ENCODE measurements around the gene CAPNS1.

- TF ChIP-seq ARNT (IDR thresholded peaks at IDR 0.05) (no peak), HDGF (IDR thresholded peaks at IDR 0.05; ENCODE audit: borderline replicate concordance) (no peak), BHLHE40 (IDR thresholded peaks at IDR 0.05; ENCODE audit: borderline replicate concordance) (no peak), FOXM1 (IDR thresholded peaks at IDR 0.05; ENCODE audit: borderline replicate concordance) (no peak), FOXK2 (IDR thresholded peaks at IDR 0.05) (no peak), FOXA1 (IDR thresholded peaks at IDR 0.05) (no peak), CTBP1 (IDR thresholded peaks at IDR 0.05; ENCODE audit: borderline replicate concordance) (no peak), SP1 (IDR thresholded peaks at IDR 0.05) (no peak), ZNF384 (IDR thresholded peaks at IDR 0.05) (no peak), PKNOX1 (IDR thresholded peaks at IDR 0.05) (no peak), LEF1 (IDR thresholded peaks at IDR 0.05; ENCODE audit: borderline replicate concordance) (no peak), ELF4 (IDR thresholded peaks at IDR 0.05) (no peak), SUZ12 (IDR thresholded peaks at IDR 0.05) (no peak)
These were observed 2.6 kb downstream of the CAPNS1 start for GRCh38 chr19:36142496-36142895.
